Measurements from ENCODE around the gene FXN.

GRCh38 chr9:69081261-69081660 lies 45.7 kb downstream of the FXN start:
- no peak for TF ChIP-seq CTCF (conservative IDR thresholded peaks at IDR 0.05; ENCODE audit: low read depth, low read length)
- TF ChIP-seq EZH2phosphoT487 (IDR thresholded peaks at IDR 0.05; ENCODE audit: borderline replicate concordance, low read length) = no peak
- no peak for TF ChIP-seq EZH2 (IDR thresholded peaks at IDR 0.05; ENCODE audit: low read length, unreplicated experiment)
